Measurements from ENCODE around the gene FAM170B.

Gene FAM170B

DNA sequence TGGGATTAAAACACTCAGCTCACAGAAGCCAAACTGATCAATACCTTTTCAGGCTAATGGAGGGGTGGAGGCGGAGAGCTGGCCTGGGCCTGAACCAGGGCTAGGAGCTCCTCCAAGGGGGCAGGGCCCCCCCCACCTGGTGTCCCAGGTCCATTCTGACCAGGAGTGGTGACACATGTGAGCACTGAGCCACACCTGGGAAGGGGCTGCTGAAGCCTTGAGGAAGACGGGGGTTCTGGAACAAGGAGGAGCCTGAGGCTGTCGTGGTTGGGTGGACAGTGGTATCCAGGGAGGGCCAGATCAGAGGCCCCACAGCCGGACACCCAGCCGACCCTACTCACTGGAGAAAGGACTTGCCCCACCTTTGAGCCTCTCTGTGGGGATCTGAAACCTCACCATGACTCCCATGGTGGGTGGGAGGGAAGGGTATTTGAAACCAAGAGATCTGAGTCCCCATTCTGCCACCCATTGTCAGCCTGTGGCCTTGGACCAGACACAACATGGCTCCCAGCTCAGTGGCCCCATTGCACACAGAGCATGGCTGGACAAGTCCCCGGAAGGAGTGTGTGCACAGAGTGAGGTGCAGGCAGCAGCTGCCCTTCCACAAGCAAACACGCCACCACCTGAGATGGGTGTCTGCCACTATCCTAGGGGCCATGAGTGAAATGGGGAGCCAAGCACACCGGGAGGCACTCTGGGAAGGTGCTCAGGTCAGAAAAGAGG is 41.9 kb upstream of the FAM170B start:
- H3K79me1 ChIP-seq (ENCODE audit: low read length): no peaks in the 10 kb centered on the region
- H3K9ac ChIP-seq (ENCODE audit: low read length): no peak overlapping the region
- no peak overlapping the region for H3K14ac ChIP-seq (ENCODE audit: low read length)
- H2BK12ac ChIP-seq (ENCODE audit: low read length): no peak overlapping the region
- no peak overlapping the region for H3K18ac ChIP-seq (ENCODE audit: low read length)
- no peak overlapping the region for H4K91ac ChIP-seq (ENCODE audit: low read depth, low read length)
- no peak overlapping the region for H4K8ac ChIP-seq (ENCODE audit: low read depth, low read length)
- no peak overlapping the region for H3K4me3 ChIP-seq (ENCODE audit: low read depth, low read length)
- no peaks in the 10 kb centered on the region for H3K27me3 ChIP-seq (ENCODE audit: insufficient read depth, low read length)
- no peak overlapping the region for H3K4ac ChIP-seq (ENCODE audit: low read depth, low read length)
- H3K4me2 ChIP-seq (ENCODE audit: low read length): no peak overlapping the region
- no CpG with 5 or more reads among the region's 8 CpGs for WGBS (ENCODE audit: extremely low coverage, insufficient coverage, insufficient read length)
- H2AFZ ChIP-seq (ENCODE audit: insufficient read depth, low read length, poor library complexity): no peak overlapping the region
- no peak overlapping the region for H2BK120ac ChIP-seq (ENCODE audit: insufficient read depth, low read length, poor library complexity)
- H3K4me1 ChIP-seq (ENCODE audit: control insufficient read depth in 1 of 2, insufficient read depth in 2 of 2, low read length in 2 of 2): peaks cover 3 to 6% of the 10 kb centered on the region in 2 experiments
- H4K12ac ChIP-seq (ENCODE audit: low read depth, low read length): no peak overlapping the region
- no peak overlapping the region for H2AK5ac ChIP-seq (ENCODE audit: low read length)
- no peak overlapping the region for H2BK5ac ChIP-seq (ENCODE audit: low read depth, low read length, poor library complexity)
- DNase-seq: no peak
- H3K9me3 ChIP-seq (ENCODE audit: insufficient read depth, low read depth, low read length): peaks cover 1% of the 10 kb centered on the region
- H3K27ac ChIP-seq (ENCODE audit: low read depth, low read length): no peak overlapping the region
- H3K36me3 ChIP-seq (ENCODE audit: control insufficient read depth in 1 of 2, insufficient read depth in 2 of 2, low read length in 2 of 2): no peaks in the 10 kb centered on the region
- H3K23ac ChIP-seq (ENCODE audit: low read length): no peak overlapping the region
- no peaks in the 10 kb centered on the region for H3K79me2 ChIP-seq (ENCODE audit: control insufficient read depth, insufficient read depth, low read length, poor library complexity)

DNA sequence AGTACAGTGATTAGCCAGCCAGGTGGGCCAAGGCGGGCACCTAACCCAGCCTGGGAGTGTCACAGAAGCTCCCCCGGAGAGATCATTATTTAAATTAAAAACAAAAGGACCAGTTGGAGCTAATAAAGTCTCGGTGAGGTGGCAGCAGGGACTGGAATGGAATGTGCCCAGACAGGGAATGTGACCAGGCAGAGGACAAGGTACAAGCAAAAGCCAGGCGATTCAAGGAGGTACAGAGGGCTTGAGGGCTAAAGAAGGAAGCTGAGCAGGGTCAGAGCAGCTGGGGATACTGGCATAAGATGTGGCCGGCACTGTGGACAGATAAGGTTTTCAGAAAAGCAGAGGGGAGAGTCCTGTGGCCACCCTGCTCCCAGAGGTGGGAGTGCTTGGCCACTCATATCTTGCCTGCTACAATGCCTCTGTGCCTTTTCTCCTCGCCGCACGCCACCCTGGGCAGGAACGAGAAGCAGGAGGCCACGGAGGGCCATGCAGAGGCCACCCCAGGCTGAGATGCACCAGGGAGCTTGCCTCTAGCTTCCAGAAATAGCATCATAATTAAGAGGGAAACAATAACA is 41.2 kb upstream of the FAM170B start:
- Histone ChIP-seq H3K36me3 (ENCODE audit: control insufficient read depth in 1 of 2, insufficient read depth in 2 of 2, low read length in 2 of 2) (no peaks in the 10 kb centered on the region), H3K4me2 (ENCODE audit: low read length) (no peak overlapping the region), H3K79me2 (ENCODE audit: control insufficient read depth, insufficient read depth, low read length, poor library complexity) (no peaks in the 10 kb centered on the region), H3K4me3 (ENCODE audit: low read depth, low read length) (no peak overlapping the region), H3K9me3 (ENCODE audit: insufficient read depth, low read depth, low read length) (peaks cover 1% of the 10 kb centered on the region), H3K27ac (ENCODE audit: low read depth, low read length) (no peak overlapping the region), H2BK12ac (ENCODE audit: low read length) (no peak overlapping the region), H4K8ac (ENCODE audit: low read depth, low read length) (no peak overlapping the region), H2AK5ac (ENCODE audit: low read length) (no peak overlapping the region), H2AFZ (ENCODE audit: insufficient read depth, low read length, poor library complexity) (no peak overlapping the region), H3K18ac (ENCODE audit: low read length) (no peak overlapping the region), H2BK120ac (ENCODE audit: insufficient read depth, low read length, poor library complexity) (no peak overlapping the region), H3K79me1 (ENCODE audit: low read length) (no peaks in the 10 kb centered on the region), H3K27me3 (ENCODE audit: insufficient read depth, low read length) (no peaks in the 10 kb centered on the region), H3K4ac (ENCODE audit: low read depth, low read length) (no peak overlapping the region), H4K12ac (ENCODE audit: low read depth, low read length) (no peak overlapping the region), H4K91ac (ENCODE audit: low read depth, low read length) (no peak overlapping the region), H2BK5ac (ENCODE audit: low read depth, low read length, poor library complexity) (no peak overlapping the region), H3K23ac (ENCODE audit: low read length) (no peak overlapping the region), H3K4me1 (ENCODE audit: control insufficient read depth in 1 of 2, insufficient read depth in 2 of 2, low read length in 2 of 2) (peaks cover 3 to 6% of the 10 kb centered on the region in 2 experiments), H3K14ac (ENCODE audit: low read length) (no peak overlapping the region), H3K9ac (ENCODE audit: low read length) (no peak overlapping the region)
- no CpG with 5 or more reads among the region's 10 CpGs for WGBS (ENCODE audit: extremely low coverage, insufficient coverage, insufficient read length)
- DNase-seq: no peak

DNA sequence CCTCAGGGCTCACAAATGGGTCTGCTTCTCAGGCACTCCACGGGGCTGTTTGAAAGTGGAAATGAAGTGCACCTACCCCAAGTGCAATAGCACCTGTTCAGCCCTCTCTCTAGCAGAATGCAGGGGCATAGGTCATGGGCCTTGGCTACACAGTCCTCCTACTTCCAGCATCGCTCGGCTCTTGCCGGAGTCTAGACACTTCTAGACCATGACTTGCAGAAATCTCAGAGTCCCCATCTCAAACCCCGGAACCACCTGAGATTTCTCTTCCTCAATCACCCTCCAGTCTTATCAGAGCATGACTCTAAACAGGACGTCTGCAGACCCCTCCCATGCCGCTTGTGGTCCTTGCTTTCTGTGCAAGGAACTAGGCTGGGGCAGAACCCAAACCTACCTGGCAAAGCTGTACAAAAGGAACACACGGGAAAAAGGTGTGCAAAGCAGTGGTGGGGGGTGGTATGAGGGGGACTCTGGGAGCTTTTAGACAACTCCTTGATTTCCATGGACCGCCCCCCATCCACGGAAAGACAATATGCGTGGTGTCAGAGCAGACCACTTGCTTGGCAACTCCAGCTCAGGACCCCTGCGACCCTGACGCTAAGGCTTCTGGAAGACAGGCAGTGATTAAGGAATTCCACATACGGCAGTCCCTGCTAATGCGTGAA is 40.6 kb upstream of the FAM170B start:
- H2AFZ ChIP-seq (ENCODE audit: insufficient read depth, low read length, poor library complexity): no peak overlapping the region
- DNase-seq: no peak
- no peak overlapping the region for H3K14ac ChIP-seq (ENCODE audit: low read length)
- no peak overlapping the region for H3K4ac ChIP-seq (ENCODE audit: low read depth, low read length)
- H3K27me3 ChIP-seq (ENCODE audit: insufficient read depth, low read length): no peaks in the 10 kb centered on the region
- H2AK5ac ChIP-seq (ENCODE audit: low read length): no peak overlapping the region
- WGBS (ENCODE audit: extremely low coverage, insufficient coverage, insufficient read length): no CpG with 5 or more reads among the region's 15 CpGs
- no peak overlapping the region for H2BK120ac ChIP-seq (ENCODE audit: insufficient read depth, low read length, poor library complexity)
- H3K18ac ChIP-seq (ENCODE audit: low read length): no peak overlapping the region
- H4K91ac ChIP-seq (ENCODE audit: low read depth, low read length): no peak overlapping the region
- no peak overlapping the region for H3K9ac ChIP-seq (ENCODE audit: low read length)
- H4K12ac ChIP-seq (ENCODE audit: low read depth, low read length): no peak overlapping the region
- H3K4me2 ChIP-seq (ENCODE audit: low read length): no peak overlapping the region
- H3K4me1 ChIP-seq (ENCODE audit: control insufficient read depth in 1 of 2, insufficient read depth in 2 of 2, low read length in 2 of 2): peaks cover 3 to 6% of the 10 kb centered on the region in 2 experiments
- no peak overlapping the region for H3K4me3 ChIP-seq (ENCODE audit: low read depth, low read length)
- H3K27ac ChIP-seq (ENCODE audit: low read depth, low read length): no peak overlapping the region
- H2BK5ac ChIP-seq (ENCODE audit: low read depth, low read length, poor library complexity): no peak overlapping the region
- H3K79me1 ChIP-seq (ENCODE audit: low read length): no peaks in the 10 kb centered on the region
- H4K8ac ChIP-seq (ENCODE audit: low read depth, low read length): no peak overlapping the region
- H3K36me3 ChIP-seq (ENCODE audit: control insufficient read depth in 1 of 2, insufficient read depth in 2 of 2, low read length in 2 of 2): no peaks in the 10 kb centered on the region
- no peaks in the 10 kb centered on the region for H3K79me2 ChIP-seq (ENCODE audit: control insufficient read depth, insufficient read depth, low read length, poor library complexity)
- no peak overlapping the region for H2BK12ac ChIP-seq (ENCODE audit: low read length)
- H3K9me3 ChIP-seq (ENCODE audit: insufficient read depth, low read depth, low read length): peaks cover 1% of the 10 kb centered on the region
- no peak overlapping the region for H3K23ac ChIP-seq (ENCODE audit: low read length)

DNA sequence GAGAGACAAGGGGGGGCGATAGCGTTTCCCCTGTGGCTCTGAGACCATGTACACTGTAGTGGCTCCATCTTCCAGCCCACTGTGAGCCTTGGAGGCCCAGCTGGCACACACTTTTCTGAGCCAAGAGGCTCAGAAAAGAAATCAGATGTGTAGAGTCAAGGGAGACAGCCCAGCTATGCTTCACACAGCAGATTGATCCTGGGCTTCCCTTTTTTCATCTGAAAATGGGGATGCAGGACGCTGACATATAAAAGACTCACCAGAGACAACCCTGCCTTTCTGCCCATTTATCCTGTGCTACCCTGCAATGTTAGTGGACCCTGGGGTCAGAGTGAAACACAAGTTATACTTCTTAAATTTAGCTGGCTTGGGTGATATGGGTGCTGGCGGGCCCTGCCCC is 40.0 kb upstream of the FAM170B start:
- Histone ChIP-seq H3K4ac (ENCODE audit: low read depth, low read length) (no peak overlapping the region), H3K27ac (ENCODE audit: low read depth, low read length) (no peak overlapping the region), H2AFZ (ENCODE audit: insufficient read depth, low read length, poor library complexity) (no peak overlapping the region), H3K27me3 (ENCODE audit: insufficient read depth, low read length) (no peaks in the 10 kb centered on the region), H3K23ac (ENCODE audit: low read length) (no peak overlapping the region), H3K9me3 (ENCODE audit: insufficient read depth, low read depth, low read length) (peaks cover 1% of the 10 kb centered on the region), H3K36me3 (ENCODE audit: control insufficient read depth in 1 of 2, insufficient read depth in 2 of 2, low read length in 2 of 2) (no peaks in the 10 kb centered on the region), H3K14ac (ENCODE audit: low read length) (no peak overlapping the region), H3K4me2 (ENCODE audit: low read length) (no peak overlapping the region), H4K12ac (ENCODE audit: low read depth, low read length) (no peak overlapping the region), H2BK120ac (ENCODE audit: insufficient read depth, low read length, poor library complexity) (no peak overlapping the region), H3K79me1 (ENCODE audit: low read length) (no peaks in the 10 kb centered on the region), H2BK5ac (ENCODE audit: low read depth, low read length, poor library complexity) (no peak overlapping the region), H4K91ac (ENCODE audit: low read depth, low read length) (no peak overlapping the region), H3K9ac (ENCODE audit: low read length) (no peak overlapping the region), H3K79me2 (ENCODE audit: control insufficient read depth, insufficient read depth, low read length, poor library complexity) (no peaks in the 10 kb centered on the region), H2BK12ac (ENCODE audit: low read length) (no peak overlapping the region), H4K8ac (ENCODE audit: low read depth, low read length) (no peak overlapping the region), H3K18ac (ENCODE audit: low read length) (no peak overlapping the region), H2AK5ac (ENCODE audit: low read length) (no peak overlapping the region), H3K4me3 (ENCODE audit: low read depth, low read length) (no peak overlapping the region), H3K4me1 (ENCODE audit: control insufficient read depth in 1 of 2, insufficient read depth in 2 of 2, low read length in 2 of 2) (peaks cover 3 to 6% of the 10 kb centered on the region in 2 experiments)
- DNase-seq: no peak
- no CpG with 5 or more reads among the region's 4 CpGs for WGBS (ENCODE audit: extremely low coverage, insufficient coverage, insufficient read length)
